DMS 273 (cell line): Measurements from ENCODE around the gene CTNNA2.

ENCODE experiments used
- DNase-seq: peaks from one replicate; lab custom pipeline; 2025; ENCODE audit not compliant: unreplicated experiment; lab: John Stamatoyannopoulos, UW

CTNNA2 gene

GRCh38 chr2:80624062-80624461, 1111.2 kb downstream of the CTNNA2 start:
- DNase-seq, result no peak

DNA sequence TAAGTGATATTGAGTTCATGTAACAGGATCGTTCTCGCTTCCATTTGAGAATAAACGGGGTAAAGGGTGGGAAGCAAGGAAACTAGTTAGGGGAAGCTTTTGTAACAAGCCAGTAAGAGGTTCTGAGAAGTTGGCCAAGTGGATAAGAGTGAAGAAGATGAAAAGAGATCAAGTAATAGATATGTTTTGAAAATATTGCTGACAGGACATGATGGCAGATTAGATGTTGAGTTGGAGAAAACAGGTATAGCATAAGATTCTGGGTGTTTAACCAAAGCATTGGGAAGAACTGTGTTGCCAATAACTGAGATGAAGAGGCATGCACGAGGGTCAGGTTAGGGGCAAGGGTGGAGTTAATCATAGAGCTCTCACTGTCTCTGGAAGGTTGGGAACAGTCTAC, 1121.7 kb downstream of the CTNNA2 start:
- no peak for DNase-seq

GRCh38 chr2:80638783-80639182, 1125.9 kb downstream of the CTNNA2 start:
- no peak for DNase-seq

DNA sequence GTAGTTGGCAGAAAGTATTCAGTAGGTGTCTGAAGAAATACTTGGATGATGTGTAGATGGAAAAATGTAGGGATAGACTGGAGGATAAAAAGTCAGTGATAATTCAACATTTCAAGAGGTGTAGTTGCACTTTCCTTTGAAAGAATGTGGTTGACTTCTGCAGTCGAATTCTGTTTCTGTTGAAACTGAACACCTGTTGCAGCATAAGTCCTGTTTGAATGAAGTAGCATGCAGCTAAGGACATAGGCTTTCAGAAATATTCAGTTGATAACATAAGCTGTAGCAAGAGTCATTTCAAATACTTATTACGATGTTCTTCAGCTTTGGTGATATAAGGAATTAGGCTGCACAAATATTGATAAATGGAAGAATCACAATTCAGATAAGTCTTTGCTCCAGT, 1129.6 kb downstream of the CTNNA2 start:
- no peak for DNase-seq

DNA sequence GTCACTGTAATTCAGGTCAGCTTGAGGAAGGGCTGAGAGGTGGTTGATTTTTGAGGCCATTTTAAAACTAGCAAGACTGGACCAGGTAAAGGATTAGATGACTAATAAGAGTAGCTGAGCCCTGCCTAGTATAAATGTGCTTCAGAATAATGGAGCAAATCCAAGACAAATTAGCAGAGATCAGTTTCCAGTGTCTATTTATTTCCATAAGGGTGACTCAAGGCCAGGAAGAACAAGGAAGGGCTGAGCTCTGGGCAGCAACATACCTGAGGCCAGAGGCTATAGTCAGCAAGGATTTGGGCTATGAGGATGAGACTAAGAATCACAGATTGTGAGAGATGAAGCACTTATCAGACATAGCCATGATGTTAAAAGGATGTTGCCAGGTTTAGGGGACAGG, 1130.7 kb downstream of the CTNNA2 start:
- DNase-seq, result no peak

GRCh38 chr2:80651435-80651834, 1138.6 kb downstream of the CTNNA2 start:
- no peak for DNase-seq

DNA sequence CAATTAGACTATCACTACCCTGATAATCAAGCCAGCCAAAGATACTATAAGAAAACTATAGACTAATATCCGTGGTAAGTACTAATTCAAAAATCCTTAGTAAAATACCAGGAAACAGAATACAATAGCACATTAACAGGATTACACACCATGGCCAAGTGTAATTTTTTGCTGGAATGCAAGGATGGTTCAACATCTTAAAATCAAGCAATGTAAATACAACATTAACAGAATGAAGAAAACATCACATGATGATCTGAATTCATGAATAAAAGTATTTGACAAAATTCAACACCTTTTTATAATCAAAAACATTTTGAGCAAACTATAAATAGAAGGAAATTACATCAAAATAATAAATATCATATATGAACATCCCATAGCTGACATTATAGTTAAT, 1142.4 kb downstream of the CTNNA2 start:
- DNase-seq, result no peak

DNA sequence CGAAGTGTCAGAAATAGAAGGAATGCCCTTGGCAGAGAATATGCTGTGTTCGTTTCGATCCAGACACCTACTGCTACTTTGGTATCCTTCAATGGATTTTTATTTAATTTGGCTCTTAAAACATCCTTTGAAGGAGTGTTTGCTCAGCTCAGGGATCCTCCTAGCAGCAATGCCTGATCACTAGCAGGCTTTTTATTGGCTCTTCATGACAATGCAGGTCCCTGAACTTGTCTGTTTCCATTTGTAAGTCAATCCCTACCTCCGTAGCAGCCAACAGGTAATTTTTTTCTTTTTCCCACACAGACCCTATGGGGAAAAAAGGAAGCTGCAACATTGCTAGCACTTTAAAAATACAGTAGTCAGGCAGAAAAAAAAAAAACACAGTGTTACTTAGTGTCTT, 1157.9 kb downstream of the CTNNA2 start:
- no peak for DNase-seq

GRCh38 chr2:80687524-80687923, 1174.7 kb downstream of the CTNNA2 start:
- DNase-seq, result no peak

DNA sequence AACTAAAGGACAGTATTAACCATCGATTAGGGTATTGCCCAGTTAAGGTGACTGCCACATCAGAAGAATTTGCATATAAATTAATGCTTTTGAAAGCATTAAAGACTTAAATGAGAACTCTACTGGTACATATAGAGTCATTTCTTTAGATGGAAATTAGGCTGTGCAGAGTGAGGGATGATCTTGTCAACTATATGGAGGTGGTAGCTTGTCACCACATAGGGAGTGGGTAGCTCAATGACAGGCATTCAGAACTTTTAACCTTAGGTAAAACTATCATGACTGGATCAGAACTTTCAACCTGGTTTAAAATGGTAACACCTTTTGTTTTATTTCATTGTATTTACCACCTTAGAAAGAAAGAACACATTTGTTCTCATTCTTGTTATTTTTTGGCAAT, 1176.3 kb downstream of the CTNNA2 start:
- no peak for DNase-seq
